ENCODE results near the gene CRYZL1. TPM values are rescaled to one million over a fixed set of nuclear protein-coding genes. Genes with fewer than 3 reads are reported as not detected.
A peak's percentile ranks its signal among the peaks of the same experiment; 100 is the strongest.

Gene CRYZL1
- polyA plus RNA-seq, 4 donors = 54.8 to 79.4 (median 60.6) TPM

DNA sequence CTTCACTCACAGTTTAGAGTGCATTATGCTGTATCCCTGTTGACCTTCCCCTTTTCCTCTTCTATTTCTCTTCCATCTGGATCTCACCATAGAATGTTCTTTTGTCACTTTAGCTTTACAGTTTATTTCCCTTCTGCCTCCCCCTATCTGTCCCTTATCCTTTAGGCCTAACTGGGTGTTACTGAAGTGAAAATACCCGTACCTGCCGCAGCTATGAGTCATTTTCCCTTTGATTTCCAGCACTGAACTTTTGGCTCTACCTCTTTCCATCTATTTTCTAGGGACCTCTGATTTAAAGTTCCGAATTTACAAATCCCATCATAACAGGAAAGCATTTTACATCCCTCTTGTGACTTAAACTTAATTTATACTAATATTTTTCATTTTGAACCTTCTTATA is 20.5 kb upstream of the CRYZL1 start:
- DNase-seq (ENCODE audit: low read depth in 4 of 4, low spot score in 2 of 4) = no peak

GRCh38 chr21:33661146-33661545 is 19.6 kb upstream of the CRYZL1 start:
- no peak for DNase-seq (ENCODE audit: low read depth in 4 of 4, low spot score in 2 of 4)

- no peak for DNase-seq (ENCODE audit: low read depth in 4 of 4, low spot score in 2 of 4)
Observed at GRCh38 chr21:33660406-33660805, 18.9 kb upstream of the CRYZL1 start.

DNA sequence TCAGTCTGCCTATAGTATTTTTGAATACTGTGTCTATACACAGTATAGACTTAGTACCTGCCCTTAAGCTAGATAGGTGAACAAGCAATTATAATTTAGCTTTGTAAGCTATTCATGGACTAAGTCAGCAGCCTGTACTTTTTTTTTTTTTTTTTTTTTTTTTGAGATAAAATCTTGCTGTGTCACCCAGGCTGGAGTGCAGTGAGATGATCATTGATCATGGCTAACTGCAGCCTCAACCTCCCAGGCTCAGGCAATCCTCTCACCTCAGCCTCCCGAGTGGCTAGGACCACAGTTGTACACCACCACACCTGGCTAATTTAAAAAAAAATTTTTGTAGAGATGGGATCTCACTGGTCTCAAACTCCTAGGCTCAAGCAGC is 18.0 kb upstream of the CRYZL1 start:
- no peak for DNase-seq (ENCODE audit: low read depth in 4 of 4, low spot score in 2 of 4)

DNA sequence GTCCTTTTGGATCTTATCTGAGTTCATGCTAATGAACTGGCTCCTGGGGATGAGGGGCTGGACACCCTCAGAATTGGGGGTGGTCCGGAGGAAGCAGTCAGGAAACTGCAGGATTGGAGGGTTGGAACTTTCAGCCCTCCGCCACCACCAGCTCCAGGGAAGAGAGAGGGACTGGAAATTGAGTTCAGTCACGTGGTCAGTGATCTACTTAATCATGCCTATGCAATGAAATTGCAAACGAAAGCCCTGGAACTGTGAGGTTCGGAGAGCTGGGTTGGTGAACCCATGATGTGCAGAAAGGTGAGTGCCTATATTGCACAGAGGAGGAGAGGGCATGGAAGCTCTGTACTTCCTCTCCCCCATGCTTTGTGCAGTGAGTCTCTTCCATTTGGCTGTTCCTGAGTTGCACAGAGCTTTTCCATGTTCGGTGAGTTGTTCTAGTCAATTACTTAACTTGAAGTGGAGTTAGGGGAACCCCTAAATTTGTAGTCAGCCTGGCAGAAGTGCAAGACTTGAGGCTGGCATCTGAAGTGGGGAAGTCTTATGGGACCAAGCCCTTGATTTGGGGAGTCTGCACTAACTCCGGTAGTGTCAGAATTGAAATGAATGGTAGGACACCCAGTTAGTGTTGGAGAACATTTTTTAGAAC is 17.5 kb upstream of the CRYZL1 start:
- DNase-seq (ENCODE audit: low read depth in 4 of 4, low spot score in 2 of 4) = no peak

GRCh38 chr21:33657124-33657820 is 15.7 kb upstream of the CRYZL1 start:
- no peak for DNase-seq (ENCODE audit: low read depth in 4 of 4, low spot score in 2 of 4)

GRCh38 chr21:33655588-33656221 is 14.2 kb upstream of the CRYZL1 start:
- DNase-seq (ENCODE audit: low read depth in 4 of 4, low spot score in 2 of 4) = no peak

DNA sequence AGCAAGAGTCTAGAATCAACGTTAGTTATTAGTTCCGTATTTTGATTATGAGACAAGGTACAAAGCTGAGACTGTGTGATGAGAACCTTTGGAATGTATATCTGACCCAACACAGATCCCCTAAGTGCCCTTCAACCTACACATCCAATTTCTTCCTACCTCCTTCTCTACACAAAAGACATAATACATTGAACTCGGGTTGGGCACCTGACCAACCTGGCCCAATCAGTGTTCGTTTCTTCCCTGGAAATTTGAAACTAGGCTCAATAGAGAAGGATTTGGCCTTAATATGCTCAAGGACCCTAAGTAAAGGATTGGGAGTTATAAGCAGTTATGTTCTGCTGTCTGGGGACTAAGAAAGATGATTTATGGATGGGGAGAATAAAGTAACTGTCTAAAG is 12.9 kb upstream of the CRYZL1 start:
- no peak for DNase-seq (ENCODE audit: low read depth in 4 of 4, low spot score in 2 of 4)

GRCh38 chr21:33651965-33652680 is 10.6 kb upstream of the CRYZL1 start:
- DNase-seq (ENCODE audit: low read depth in 4 of 4, low spot score in 2 of 4) = no peak

DNA sequence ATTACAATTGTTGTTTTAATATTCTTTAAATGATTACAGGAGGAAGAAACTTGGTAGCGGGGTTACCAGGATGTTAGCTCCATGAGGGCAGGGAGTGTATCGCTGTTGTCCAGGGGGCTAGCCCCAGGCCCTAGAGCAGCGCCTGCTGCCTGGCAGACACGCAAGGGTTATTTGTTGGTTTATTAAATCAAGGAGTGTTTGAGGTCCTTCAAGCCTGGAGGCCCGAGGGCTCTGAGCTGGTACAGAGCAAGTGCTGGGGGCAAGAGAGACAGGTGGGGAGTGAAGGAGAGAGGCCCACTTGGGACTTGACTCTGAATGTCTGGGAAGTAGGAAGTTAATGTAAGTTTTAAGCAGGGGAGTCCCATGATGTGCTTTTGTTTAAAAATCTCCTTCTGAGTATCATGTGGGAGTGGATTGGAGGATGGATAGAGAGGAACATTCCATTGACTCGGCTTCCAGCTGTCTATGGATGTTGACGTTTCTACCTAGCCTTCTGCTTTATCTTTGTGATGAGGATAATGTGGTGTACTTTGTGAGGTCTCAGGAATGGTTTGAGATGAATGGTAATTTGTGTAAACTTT is 9.5 kb upstream of the CRYZL1 start:
- DNase-seq (ENCODE audit: low read depth in 4 of 4, low spot score in 2 of 4) = no peak

DNA sequence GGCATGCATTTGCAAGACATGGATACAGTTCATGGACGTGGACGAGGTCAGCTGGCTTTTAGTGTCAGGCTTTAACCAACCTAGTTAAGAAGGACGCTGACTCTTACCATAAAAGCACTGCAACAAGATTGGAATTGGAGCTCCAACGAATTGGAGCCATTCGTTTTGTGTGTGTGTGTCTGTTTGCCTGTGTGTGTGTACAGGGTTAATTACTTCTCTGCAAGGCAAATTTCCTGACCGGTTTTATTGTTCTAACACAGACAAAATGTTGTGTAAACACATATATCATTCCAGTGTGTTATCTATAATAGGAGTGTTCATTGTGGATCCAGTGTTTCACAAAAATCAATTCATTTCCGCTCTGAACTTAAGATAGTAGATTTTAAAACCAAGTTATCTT is 8.7 kb upstream of the CRYZL1 start:
- DNase-seq (ENCODE audit: low read depth in 4 of 4, low spot score in 2 of 4) = no peak

DNA sequence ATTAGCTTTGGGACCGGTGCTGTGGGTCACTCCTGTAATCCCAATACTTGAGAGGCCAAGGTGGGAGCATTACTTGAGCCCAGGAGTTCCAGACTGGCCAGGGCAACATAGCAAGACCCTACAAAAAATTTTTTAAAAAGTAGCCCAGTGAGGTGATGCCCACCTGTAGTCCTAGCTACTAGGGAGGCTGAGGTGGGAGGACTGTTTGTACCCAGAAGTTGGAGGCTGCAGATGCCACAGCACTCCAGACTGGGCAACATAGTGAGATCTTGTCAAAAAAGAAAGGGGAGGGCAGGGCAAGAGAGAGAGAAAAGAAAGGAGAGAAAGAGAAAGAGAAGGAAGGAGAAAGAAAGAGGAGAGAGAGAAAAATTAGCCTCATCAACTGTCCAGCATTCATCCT is 7.0 kb upstream of the CRYZL1 start:
- no peak for DNase-seq (ENCODE audit: low read depth in 4 of 4, low spot score in 2 of 4)

GRCh38 chr21:33647587-33647986 is 6.0 kb upstream of the CRYZL1 start:
- no peak for DNase-seq (ENCODE audit: low read depth in 4 of 4, low spot score in 2 of 4)

GRCh38 chr21:33645730-33646129 is 4.2 kb upstream of the CRYZL1 start:
- no peak for DNase-seq (ENCODE audit: low read depth in 4 of 4, low spot score in 2 of 4)

DNA sequence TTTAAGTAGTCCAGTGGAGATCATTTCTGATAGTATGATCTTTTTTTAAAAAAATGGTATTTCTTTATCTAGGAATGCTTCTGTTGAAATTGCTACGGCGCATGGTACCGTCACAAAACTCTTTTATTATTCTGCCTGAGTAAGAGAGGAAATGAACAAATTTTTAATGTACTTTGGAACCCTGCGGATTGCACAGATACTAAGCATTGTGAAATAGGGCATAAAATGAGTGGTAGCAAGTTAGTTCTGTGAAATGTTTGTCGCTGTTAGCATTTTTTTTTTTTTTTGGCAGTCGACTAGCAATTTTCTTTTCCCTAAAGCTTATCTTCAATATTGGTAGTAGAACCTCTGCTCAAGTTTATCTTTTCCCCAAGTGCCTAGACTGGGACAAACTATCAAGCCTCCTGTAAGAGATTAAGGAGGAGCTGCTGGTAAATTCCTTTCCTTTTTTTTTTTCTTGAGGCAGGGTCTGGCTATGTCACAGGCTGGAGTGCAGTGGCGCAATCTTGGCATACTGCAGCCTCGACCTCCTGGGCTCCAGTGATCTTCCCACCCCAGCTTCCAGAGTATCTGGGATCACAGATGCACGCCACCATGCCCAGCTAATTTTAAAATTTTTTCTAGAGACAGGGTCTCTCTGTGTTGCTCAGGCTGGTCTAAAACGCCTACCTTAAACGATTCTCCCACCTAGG is 3.0 kb upstream of the CRYZL1 start:
- no peak for DNase-seq (ENCODE audit: low read depth in 4 of 4, low spot score in 2 of 4)

DNA sequence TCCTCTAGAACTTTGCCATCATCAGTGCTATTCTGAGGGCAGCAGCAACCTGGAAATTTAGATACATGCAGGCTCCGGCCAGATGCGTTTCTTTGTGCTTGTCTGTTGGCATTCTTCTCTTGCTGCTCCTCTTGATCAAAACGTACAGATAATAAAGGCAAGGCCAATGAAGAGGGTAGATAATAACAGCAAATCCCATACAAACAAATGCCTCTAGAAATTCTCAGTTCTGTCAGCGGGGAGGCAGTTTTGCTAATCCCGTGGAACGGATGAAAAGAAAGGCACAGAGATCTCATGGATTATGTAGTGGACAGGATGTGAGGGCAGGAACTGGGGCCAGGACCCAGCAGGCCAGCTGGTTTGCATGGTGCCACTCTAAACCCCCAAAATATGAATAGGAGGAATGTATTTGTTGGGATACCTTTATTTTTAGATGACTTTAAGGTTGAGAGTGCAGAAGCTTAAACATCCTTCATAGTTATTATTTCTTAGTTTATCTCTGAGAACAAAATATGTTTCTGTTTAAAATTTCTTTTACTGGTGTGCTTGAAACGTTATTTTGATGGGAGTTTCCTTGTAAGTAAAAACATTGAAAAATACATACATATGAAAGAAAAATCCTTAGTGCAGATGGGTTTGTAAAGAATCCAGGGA is 2.2 kb upstream of the CRYZL1 start:
- peak in 2 of 4 donors; percentile 12 to 53 for DNase-seq (ENCODE audit: low read depth in 4 of 4, low spot score in 2 of 4)

GRCh38 chr21:33642896-33643657 is 1.5 kb upstream of the CRYZL1 start:
- peak in 3 of 4 donors; percentile 19 to 25 (median 24) for DNase-seq (ENCODE audit: low read depth in 4 of 4, low spot score in 2 of 4)

DNA sequence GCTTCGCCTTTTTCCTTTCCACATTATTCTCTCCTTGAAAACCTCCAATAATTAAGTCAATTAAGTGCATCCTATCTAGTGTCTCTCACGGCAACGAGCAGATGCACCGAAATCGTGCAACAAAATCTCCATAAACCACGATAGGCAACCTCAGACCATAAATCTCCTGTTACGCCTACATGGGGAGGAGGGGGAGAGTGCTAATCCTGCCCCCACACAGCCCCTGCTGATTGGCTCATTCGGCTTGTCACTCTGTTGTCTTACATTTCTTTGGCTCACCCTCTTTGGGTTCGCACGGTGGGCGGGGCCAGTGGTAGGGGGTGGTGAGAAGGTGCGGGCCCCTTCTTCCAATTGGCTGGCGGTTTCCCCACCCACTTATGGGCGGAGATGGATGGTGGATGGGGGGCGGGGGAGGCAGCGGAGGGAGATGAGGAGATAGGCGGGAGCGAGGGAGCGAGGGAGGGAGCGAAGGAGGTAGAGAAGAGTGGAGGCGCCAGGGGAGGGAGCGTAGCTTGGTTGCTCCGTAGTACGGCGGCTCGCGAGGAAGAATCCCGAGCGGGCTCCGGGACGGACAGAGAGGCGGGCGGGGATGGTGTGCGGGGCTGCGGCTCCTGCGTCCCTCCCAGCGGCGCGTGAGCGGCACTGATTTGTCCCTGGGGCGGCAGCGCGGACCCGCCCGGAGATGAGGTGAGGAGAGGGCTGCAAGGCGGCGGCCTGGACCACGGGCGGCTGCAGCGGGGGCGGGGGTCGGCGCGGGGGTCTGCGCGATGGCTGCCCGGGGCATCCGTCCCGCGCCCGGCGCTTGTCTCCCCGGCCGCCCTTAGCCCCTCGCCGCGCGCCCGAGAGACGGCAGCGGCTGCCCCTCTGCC is 720 bp upstream of the CRYZL1 start, which contains the start of gene ITSN1:
Gene ITSN1, plus strand, starts transcription at position 475 of the 869 bp plus-strand sequence. CDS start 76,328 bp downstream, outside the sequence.
- peak; percentile 99 to 100 (median 100) for DNase-seq (ENCODE audit: low read depth in 4 of 4, low spot score in 2 of 4)

Measured in left renal cortex interstitium (tissue), 4 donors.